GM12878 (cell line): ENCODE results near the gene C1QTNF5. TPM values are rescaled to one million over a fixed set of nuclear protein-coding genes. Genes with fewer than 3 reads are reported as not detected.

ENCODE experiments used
- ATAC-seq: fragments of 200-7000 bp; cut with Tn5 transposase; 3 replicates; pipeline ENCODE4 v1.9.1; 2020; ENCODE audit warnings: mild to moderate bottlenecking, moderate library complexity
- BruUV-seq: library from RNA; stranded (reverse); fragments of 400-500 nt; replicated peaks from 2 replicates; lab custom pipeline; 2021; lab: Mats Ljungman, UMichigan
- CTCF ChIA-PET: fragments of 300-600 bp; sonication (Branson Sonifier 250); formaldehyde crosslinking; extraction: SDS; loops from one replicate; lab custom pipeline; 2021; ENCODE audit warnings: inconsistent platforms; lab: Yijun Ruan, JAX
- POLR2A ChIA-PET: fragments of 350-600 bp; formaldehyde crosslinking; extraction: SDS; loops from one replicate; lab custom pipeline; 2021; ENCODE audit warnings: inconsistent platforms; lab: Charles Lee
- RAD21 ChIA-PET: fragments of 300-600 bp; sonication (Branson Sonifier 250); formaldehyde crosslinking; loops from one replicate; lab custom pipeline; 2023; ENCODE audit warnings: antibody characterized with exemption; ENCODE audit not compliant: unreplicated experiment; lab: Charles Lee
- SMC1A ChIA-PET: fragments of 300-600 bp; sonication (Branson Sonifier 250); formaldehyde crosslinking; loops from one replicate; lab custom pipeline; 2023; ENCODE audit not compliant: unreplicated experiment, uncharacterized antibody; lab: Charles Lee
- DNase-seq: peaks from one replicate; pipeline ENCODE4 v3.0.0-alpha.2; 2011; ENCODE audit warnings: low read depth, low spot score
- FAIRE-seq: peaks from 3 replicates; lab custom pipeline; 2011; peaks lifted over from hg19 to GRCh38; lab: Jason Lieb, UNC
- H2AFZ ChIP-seq: 2 replicates; pipeline ENCODE4 v1.6.0; 2011; ENCODE audit warnings: low read depth, low read length, control low read depth; ENCODE audit not compliant: control insufficient read depth
- H3K27ac ChIP-seq: 2 replicates; pipeline ENCODE4 v1.5.1; 2011; ENCODE audit warnings: control low read depth; ENCODE audit not compliant: control insufficient read depth, insufficient read depth
- H3K27me3 ChIP-seq, 2 experiments: replicated peaks in 1 of 2; 2 replicates each; pipeline versions ENCODE4 v1.6.0 to v1.6.1; 2011; ENCODE audit warnings: low read length in 1 of 2; ENCODE audit not compliant: control insufficient read depth in 2 of 2, insufficient read depth in 2 of 2
- H3K36me3 ChIP-seq, 2 experiments: 2 replicates each; pipeline ENCODE4 v1.5.1; 2011; ENCODE audit warnings: low read length in 1 of 2; ENCODE audit not compliant: control insufficient read depth in 2 of 2, insufficient read depth in 2 of 2
- H3K4me1 ChIP-seq: 2 replicates; pipeline ENCODE4 v1.6.1; 2011; ENCODE audit warnings: mild to moderate bottlenecking, low read length, moderate library complexity, mixed read lengths; ENCODE audit not compliant: control insufficient read depth, insufficient read depth
- H3K4me2 ChIP-seq: 2 replicates; pipeline ENCODE4 v1.6.0; 2011; ENCODE audit warnings: control low read depth; ENCODE audit not compliant: control insufficient read depth, insufficient read depth
- H3K4me3 ChIP-seq: fragments of 200-600 bp; sonication (generic); 2 replicates; pipeline ENCODE4 v1.5.1; 2016
- H3K79me2 ChIP-seq: 2 replicates; pipeline ENCODE4 v1.6.0; 2011; ENCODE audit warnings: low read length; ENCODE audit not compliant: control insufficient read depth, insufficient read depth
- H3K9ac ChIP-seq: 2 replicates; pipeline ENCODE4 v1.8.0; 2011; ENCODE audit warnings: low read length, control low read depth, mixed read lengths; ENCODE audit not compliant: control insufficient read depth, insufficient read depth
- H3K9me3 ChIP-seq: replicated peaks from 3 replicates; pipeline ENCODE4 v1.5.1; 2011; ENCODE audit warnings: mild to moderate bottlenecking, low read length; ENCODE audit not compliant: control insufficient read depth, insufficient read depth
- H4K20me1 ChIP-seq: 2 replicates; pipeline ENCODE4 v1.6.0; 2011; ENCODE audit not compliant: control insufficient read depth, insufficient read depth
- BHLHE40 ChIP-seq, 2 experiments: fragments of 450-650 bp in 1 of 2; IDR thresholded peaks; 2 replicates each; pipeline ENCODE4 v1.6.1; 2011 to 2017; ENCODE audit warnings: low read depth in 2 of 2, borderline replicate concordance in 1 of 2, improper control_type of control experiment in 1 of 2, low read length in 1 of 2, mild to moderate bottlenecking in 1 of 2
- BRCA1 ChIP-seq: IDR thresholded peaks from 2 replicates; pipeline ENCODE4 v1.6.1; 2011; ENCODE audit warnings: low read depth, low read length, improper control_type of control experiment
- ELK1 ChIP-seq: IDR thresholded peaks from 2 replicates; pipeline ENCODE4 v1.6.1; 2012; ENCODE audit warnings: low read depth, low read length, improper control_type of control experiment
- EP300 ChIP-seq, 2 experiments: fragments of 150-350 bp in 1 of 2; IDR thresholded peaks; 2 replicates each; pipeline ENCODE4 v1.6.1; 2011 to 2012; ENCODE audit warnings: low read depth in 2 of 2, low read length in 2 of 2, borderline replicate concordance in 1 of 2, improper control_type of control experiment in 1 of 2, inconsistent platforms in 1 of 2; ENCODE audit not compliant: control insufficient read depth in 1 of 2
- FOS ChIP-seq: IDR thresholded peaks from 3 replicates; pipeline ENCODE4 v1.6.1; 2011; ENCODE audit warnings: borderline replicate concordance; ENCODE audit not compliant: insufficient read length; ENCODE audit errors: extremely low read depth
- MEF2A ChIP-seq: IDR thresholded peaks from 2 replicates; pipeline ENCODE4 v1.6.1; 2011; ENCODE audit warnings: low read depth, mild to moderate bottlenecking, low read length, moderate library complexity; ENCODE audit not compliant: insufficient read depth
- MLLT1 ChIP-seq: fragments of 450-650 bp; IDR thresholded peaks from 2 replicates; pipeline ENCODE4 v1.6.1; 2016; ENCODE audit warnings: mild to moderate bottlenecking
- NRF1 ChIP-seq: conservative IDR thresholded peaks from 2 replicates; pipeline ENCODE4 v1.6.1; 2011; ENCODE audit warnings: mild to moderate bottlenecking, low read depth, low read length, improper control_type of control experiment
- PAX5 ChIP-seq: IDR thresholded peaks from 2 replicates; pipeline ENCODE4 v1.6.1; 2011; ENCODE audit warnings: low read depth, low read length, borderline replicate concordance
- RBBP5 ChIP-seq: fragments of 200-600 bp; sonication (generic); conservative IDR thresholded peaks from 2 replicates; pipeline ENCODE4 v1.6.1; 2016
- SIX5 ChIP-seq: IDR thresholded peaks from 2 replicates; pipeline ENCODE4 v1.6.1; 2011; ENCODE audit warnings: mild to moderate bottlenecking, low read depth, low read length, moderate library complexity; ENCODE audit not compliant: severe bottlenecking
- SRF ChIP-seq, 2 experiments: IDR thresholded peaks; 2 replicates each; pipeline ENCODE4 v1.6.1; 2011; ENCODE audit warnings: low read depth in 2 of 2, low read length in 2 of 2, mild to moderate bottlenecking in 1 of 2, moderate library complexity in 1 of 2
- SUZ12 ChIP-seq: fragments of 200-600 bp; sonication (generic); IDR thresholded peaks from one replicate; pipeline ENCODE4 v1.6.1; 2018; ENCODE audit warnings: antibody characterized with exemption, mild to moderate bottlenecking; ENCODE audit not compliant: unreplicated experiment
- WRNIP1 ChIP-seq: IDR thresholded peaks from 2 replicates; pipeline ENCODE4 v1.6.1; 2011; ENCODE audit warnings: low read depth, low read length, improper control_type of control experiment, borderline replicate concordance
- ZBTB40 ChIP-seq: fragments of 450-650 bp; IDR thresholded peaks from 2 replicates; pipeline ENCODE4 v1.6.1; 2016; ENCODE audit warnings: mild to moderate bottlenecking, moderate library complexity, borderline replicate concordance
- ZZZ3 ChIP-seq: IDR thresholded peaks from 2 replicates; pipeline ENCODE4 v1.6.1; 2011; ENCODE audit warnings: low read depth; ENCODE audit not compliant: control insufficient read depth, insufficient read length
- WGBS: methylation state at CpG from one replicate; pipeline ENCODE4 v1.1.6; 2016; ENCODE audit warnings: low lambda C conversion rate; ENCODE audit not compliant: insufficient replicate concordance, insufficient coverage; ENCODE audit errors: missing lambda C conversion rate; 5-methylcytosine and 5-hydroxymethylcytosine counted together
- in situ Hi-C: fragments of 300-500 bp; cut with MboI; formaldehyde crosslinking; loops from 9 replicates; pipeline ENCODE4 v1.14.3; 2018; ENCODE audit warnings: mixed read lengths
- intact Hi-C: fragments of 100-400 bp; cut with micrococcal nuclease; formaldehyde crosslinking; loops from one replicate; pipeline ENCODE4 v1.14.2; 2022; ENCODE audit not compliant: unreplicated experiment
- polyA plus RNA-seq, 11 experiments: library from polyadenylated mRNA; depleted of rRNA in 4 of 11; unstranded in 6 of 11; stranded (reverse) in 5 of 11; fragments of >200 nt; fragmentation: Nextera tagmentation in 4 of 11; fragmentation: Illumina TruSeq in 1 of 11; extraction: Ambion mirVana in 4 of 11; extraction: Trizol in 1 of 11; gene quantifications; 1 replicate in 1 of 11; 2 replicates in 10 of 11; pipeline versions ENCODE4 v1.2.1 to v1.2.3, GENCODE V29; 2011 to 2016; ENCODE audit warnings: inconsistent platforms in 2 of 11, missing spikeins in 2 of 11, low read depth in 1 of 11
- total RNA-seq, 4 experiments: library from RNA; depleted of rRNA in 3 of 4; stranded (reverse); fragments of >200 nt in 3 of 4; fragmentation: Illumina TruSeq in 1 of 4; extraction: Trizol in 1 of 4; gene quantifications; 2 replicates each; pipeline versions ENCODE4 v1.2.1 to v1.2.3, GENCODE V29; 2013 to 2021

C1QTNF5 gene
- total and polyA plus RNA-seq, 10 of the 15 experiments (the other 5 are each of a cell fraction or from before 2014, with no cell fraction given): not detected

DNA sequence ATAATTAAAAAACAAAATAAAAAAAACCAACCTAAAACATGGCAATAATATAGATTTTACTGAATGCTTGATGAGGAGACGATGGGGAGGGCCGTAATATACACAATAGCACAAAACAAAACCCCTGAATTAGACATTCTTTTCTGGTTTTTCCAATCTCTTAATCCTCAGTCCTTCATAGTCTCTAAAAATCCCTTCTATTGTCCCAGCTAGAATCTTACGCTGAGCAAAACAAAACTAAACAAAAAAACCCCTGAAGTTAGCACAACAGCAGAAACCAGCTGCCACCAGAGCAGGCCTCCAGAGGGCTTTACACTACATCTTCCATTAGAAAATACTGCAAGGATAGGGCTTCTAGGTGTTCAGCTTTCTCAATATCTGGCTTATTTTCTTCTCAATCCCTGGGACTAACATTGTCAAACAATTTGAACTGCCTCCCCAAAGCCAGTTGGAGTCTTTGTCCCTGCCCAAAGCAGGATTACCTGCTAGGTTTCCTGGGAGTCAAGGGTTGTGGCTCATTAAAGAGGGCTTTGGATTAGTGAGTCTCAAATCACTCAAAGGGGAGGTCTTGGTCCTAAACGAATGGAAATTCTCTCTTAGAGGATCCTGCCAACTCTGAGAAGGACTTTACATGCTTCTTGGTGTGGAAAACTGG lies 8.4 kb downstream of the C1QTNF5 start:
- Histone ChIP-seq H2AFZ (no peak overlapping the region), H3K4me1 (peaks cover 12% of the 10 kb centered on the region), H3K9me3 (no peaks in the 10 kb centered on the region), H3K79me2 (peaks cover 13% of the 10 kb centered on the region), H3K27ac (no peak overlapping the region), H3K4me2 (no peak overlapping the region), H3K27me3 (no peaks in the 10 kb centered on the region), H3K9ac (no peak overlapping the region), H4K20me1 (no peaks in the 10 kb centered on the region), H3K4me3 (no peak overlapping the region), H3K36me3 (no peaks in the 10 kb centered on the region)
- ChIA-PET SMC1A (interaction anchor here (1.2 to 1.4 kb wide), 2 partner anchors 9 to 11 kb away, joined by 4 read pairs; no protein-coding TSS in a partner anchor), CTCF (interaction anchor here (6.1 kb wide), 1 partner anchor 10 kb away, joined by 58 read pairs; no protein-coding TSS in a partner anchor), POLR2A (interaction anchor here (1.2 kb wide), 1 partner anchor 11 kb away, joined by 3 read pairs; no protein-coding TSS in a partner anchor), RAD21 (interaction anchor here (1.6 kb wide), 1 partner anchor 11 kb away, joined by 3 read pairs; no protein-coding TSS in a partner anchor)
- BruUV-seq: no TSS peak
- no peak for ATAC-seq
- in situ Hi-C loops: no loop called here
- 59% methylated on average over 4 of the region's 4 CpGs for WGBS
- FAIRE-seq: no peak
- DNase-seq: no peak
- intact Hi-C loops: no loop called here
- TF ChIP-seq PAX5: no peak
- no peak for TF ChIP-seq SUZ12
- TF ChIP-seq SIX5: no peak
- TF ChIP-seq BRCA1: no peak
- no peak for TF ChIP-seq NRF1
- TF ChIP-seq ELK1: no peak
- no peak for TF ChIP-seq ZBTB40
- TF ChIP-seq MEF2A: no peak
- no peak for TF ChIP-seq EP300 (IDR thresholded peaks at IDR 0.05; ENCODE audit: borderline replicate concordance in 1 of 2, control insufficient read depth in 1 of 2, low read depth in 2 of 2, low read length in 2 of 2)
- no peak for TF ChIP-seq RBBP5
- TF ChIP-seq FOS: no peak
- no peak for TF ChIP-seq MLLT1
- no peak for TF ChIP-seq SRF (IDR thresholded peaks at IDR 0.05; ENCODE audit: low read depth in 2 of 2, low read length in 2 of 2)
- TF ChIP-seq BHLHE40 (IDR thresholded peaks at IDR 0.05; ENCODE audit: borderline replicate concordance in 1 of 2, low read depth in 2 of 2, low read length in 1 of 2): no peak
- TF ChIP-seq WRNIP1: no peak
- TF ChIP-seq ZZZ3: no peak
